Measurements from ENCODE around the gene CGRRF1. TPM values are rescaled to one million over a fixed set of nuclear protein-coding genes. Genes with fewer than 3 reads are reported as not detected.

Gene CGRRF1, protein sequence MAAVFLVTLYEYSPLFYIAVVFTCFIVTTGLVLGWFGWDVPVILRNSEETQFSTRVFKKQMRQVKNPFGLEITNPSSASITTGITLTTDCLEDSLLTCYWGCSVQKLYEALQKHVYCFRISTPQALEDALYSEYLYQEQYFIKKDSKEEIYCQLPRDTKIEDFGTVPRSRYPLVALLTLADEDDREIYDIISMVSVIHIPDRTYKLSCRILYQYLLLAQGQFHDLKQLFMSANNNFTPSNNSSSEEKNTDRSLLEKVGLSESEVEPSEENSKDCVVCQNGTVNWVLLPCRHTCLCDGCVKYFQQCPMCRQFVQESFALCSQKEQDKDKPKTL
- total RNA-seq (2022; extraction: Qiagen RNA extraction), result 15.3 to 21.1 TPM (median 16.7 TPM) in 5 replicates

DNA sequence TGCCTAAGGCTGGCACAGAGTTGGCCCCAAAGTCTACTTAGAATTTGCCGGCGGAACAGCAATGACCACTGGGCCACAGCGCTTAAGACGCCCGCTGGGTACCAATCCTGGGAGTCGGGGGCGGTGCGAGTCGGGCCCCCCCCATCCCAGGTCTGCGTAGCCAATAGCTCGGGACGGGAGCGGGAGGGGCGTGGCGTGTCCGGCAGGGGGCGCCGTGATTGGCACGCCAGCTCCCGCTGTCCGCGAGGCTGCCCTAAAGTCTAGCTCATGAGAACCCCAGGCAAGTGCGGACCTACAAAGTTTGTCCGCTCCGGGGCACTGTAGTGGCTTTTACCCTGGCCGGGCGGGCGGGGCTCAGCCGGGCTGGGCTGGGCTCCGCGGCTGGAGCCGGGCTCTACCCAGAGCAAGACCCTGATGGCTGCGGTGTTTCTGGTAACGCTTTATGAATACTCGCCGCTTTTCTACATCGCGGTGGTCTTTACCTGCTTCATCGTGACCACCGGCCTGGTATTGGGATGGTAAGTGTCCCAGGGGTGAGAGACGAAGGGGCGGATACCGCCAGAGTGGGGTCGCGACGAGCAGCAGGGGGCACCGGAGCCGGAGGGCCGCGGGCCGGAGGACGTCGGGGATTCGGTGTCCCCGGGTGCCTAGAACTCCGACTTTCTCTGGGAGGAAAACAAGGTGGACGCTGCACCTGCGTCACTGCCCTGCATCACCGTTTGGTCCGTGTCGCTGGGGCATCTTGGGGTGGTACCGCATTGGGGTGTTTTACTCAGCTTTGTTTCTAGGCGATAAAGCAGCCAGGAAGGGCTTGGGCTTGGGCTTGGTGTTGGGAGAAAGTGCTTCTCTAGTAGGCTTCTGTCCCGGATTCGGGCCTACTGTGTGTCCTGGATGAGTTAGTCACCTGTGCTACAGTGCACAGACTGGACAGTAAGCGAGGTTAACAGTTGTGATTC is at the start of gene CGRRF1:
Gene CGRRF1 (plus strand): TSS at position 361 of the 956 bp plus-strand sequence. CDS start 54 bp downstream, at position 415.

DNA sequence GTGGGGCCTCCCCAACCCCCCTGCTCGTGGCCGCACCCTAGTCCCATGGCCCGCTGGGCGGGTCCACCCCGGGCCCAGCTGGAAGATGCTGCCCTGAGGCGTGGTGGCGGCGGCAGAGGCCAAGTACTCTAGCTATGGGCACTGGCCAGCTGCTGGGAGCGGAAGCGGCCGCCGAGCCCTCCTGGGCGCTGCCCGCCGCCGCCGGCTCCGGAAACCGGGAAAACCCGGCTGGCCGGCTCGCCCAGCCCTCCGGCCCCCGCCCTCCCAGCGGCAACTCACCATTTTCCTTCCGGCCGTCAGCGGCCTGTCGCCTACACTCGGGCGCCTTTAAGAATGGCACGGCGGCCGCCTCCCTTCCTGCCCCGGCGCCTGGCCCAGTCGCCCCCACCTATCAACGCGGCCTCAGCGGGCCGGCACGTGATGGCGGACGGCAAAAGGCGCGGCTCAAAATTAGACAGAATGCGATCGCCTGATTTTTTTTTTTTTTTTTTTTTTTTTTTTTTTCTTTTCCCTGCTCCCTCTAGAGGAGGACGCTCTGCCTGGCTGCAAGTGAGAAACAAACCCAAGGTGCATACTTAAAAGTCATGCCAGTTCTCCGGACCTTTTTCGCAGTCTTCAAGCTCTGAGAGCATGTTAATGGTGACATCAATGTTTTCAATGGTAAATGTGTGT is 20.9 kb upstream of the CGRRF1 start, which contains the start of gene GMFB:
Gene GMFB (minus strand): TSS at position 335 of the 672 bp plus-strand sequence. CDS start 53 bp downstream, at position 282.

GRCh38 chr14:54566410-54567223 is 56.9 kb downstream of the CGRRF1 start, which contains the start of gene SAMD4A:
Gene SAMD4A, plus strand, starts transcription at chr14:54567128. Its CDS starts 789 bp downstream, at chr14:54567917.

Other genes with a start within 250 kb of the CGRRF1 start
- gene CDKN3, start 112.9 kb upstream of the CGRRF1 start, total RNA-seq (2022; extraction: Qiagen RNA extraction), result 73.7 to 83.3 TPM (median 76.3 TPM) in 5 replicates
- gene CNIH1, start 68.5 kb upstream of the CGRRF1 start, total RNA-seq (2022; extraction: Qiagen RNA extraction), result 243 to 331 TPM (median 253 TPM) in 5 replicates
- gene GMFB, start 20.9 kb upstream of the CGRRF1 start, total RNA-seq (2022; extraction: Qiagen RNA extraction), result 33.0 to 74.8 TPM (median 43.4 TPM) in 5 replicates
- 10.0 to 16.3 TPM (median 13.2 TPM) in 5 replicates for gene SAMD4A, start 57.2 kb downstream of the CGRRF1 start, total RNA-seq (2022; extraction: Qiagen RNA extraction)

All from A549 treated with dexamethasone at 1 μM for 4 hours (cell line).